ENCODE data around the gene EPHB1.

GRCh38 chr3:134850761-134851160, 55.7 kb downstream of the EPHB1 start:
- TF ChIP-seq CTCF (IDR thresholded peaks at IDR 0.05; ENCODE audit: low read depth, low read length, missing input control) (no peak), MAX (IDR thresholded peaks at IDR 0.05) (no peak), FOXA1 (IDR thresholded peaks at IDR 0.05) (no peak)
